Endothelial cell of umbilical vein (primary cell): ENCODE results near the gene PMAIP1.

Source experiments
- CTCF ChIP-seq, 2 donors: IDR thresholded peaks; 1 replicate in 1 of 2; 2 replicates in 1 of 2; pipeline ENCODE4 v1.5.1; 2011; ENCODE audit warnings: low read length in 2 of 2, mild to moderate bottlenecking in 2 of 2, moderate library complexity in 2 of 2, control low read depth in 1 of 2, inconsistent platforms in 1 of 2, low read depth in 1 of 2; ENCODE audit not compliant: insufficient read depth in 1 of 2; ENCODE audit errors: extremely low read depth in 1 of 2
- EZH2 ChIP-seq: IDR thresholded peaks from 2 replicates; pipeline ENCODE4 v1.6.1; 2012; ENCODE audit warnings: borderline replicate concordance, low read depth, mild to moderate bottlenecking, moderate library complexity, low read length, inconsistent platforms; ENCODE audit not compliant: severe bottlenecking
- FOS ChIP-seq: IDR thresholded peaks from 2 replicates; pipeline ENCODE4 v1.6.1; 2011; ENCODE audit warnings: mild to moderate bottlenecking, low read length, moderate library complexity, borderline replicate concordance; ENCODE audit not compliant: insufficient read depth
- JUN ChIP-seq: IDR thresholded peaks from 2 replicates; pipeline ENCODE4 v1.6.1; 2011; ENCODE audit warnings: borderline replicate concordance, low read depth; ENCODE audit not compliant: insufficient read length, insufficient read depth
- POLR2A ChIP-seq: IDR thresholded peaks from 2 replicates; pipeline ENCODE4 v1.6.1; 2012; ENCODE audit warnings: low read depth, mild to moderate bottlenecking, control low read depth, low read length
- POLR2AphosphoS5 ChIP-seq: IDR thresholded peaks from 2 replicates; pipeline ENCODE4 v1.6.1; 2012; ENCODE audit warnings: low read depth, mild to moderate bottlenecking, control low read depth, low read length, moderate library complexity; ENCODE audit not compliant: insufficient read depth

DNA sequence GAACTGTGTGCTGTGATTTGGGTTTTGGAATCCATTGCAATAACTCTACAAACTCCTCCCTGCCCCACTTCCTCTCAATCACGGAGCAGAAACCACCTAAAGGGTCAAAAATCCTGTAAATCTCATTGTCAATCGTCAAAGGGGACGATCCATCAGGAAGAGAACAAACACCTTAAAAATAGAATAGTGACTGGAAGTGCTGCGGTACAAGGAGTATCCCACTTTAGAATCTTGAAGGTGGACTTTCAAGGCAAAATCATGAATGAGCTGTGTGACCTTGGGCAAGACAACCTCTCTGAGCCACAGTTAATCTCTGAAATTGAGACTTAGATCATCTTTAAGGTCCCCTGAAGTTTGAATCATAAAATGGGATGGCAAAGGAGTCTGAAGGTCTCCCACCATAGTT is 5.9 kb downstream of the PMAIP1 start:
- no peak for TF ChIP-seq CTCF (IDR thresholded peaks at IDR 0.05; ENCODE audit: extremely low read depth in 1 of 2, insufficient read depth in 1 of 2, low read depth in 1 of 2, low read length in 2 of 2)
- TF ChIP-seq POLR2A = no peak
- no peak for TF ChIP-seq EZH2
- no peak for TF ChIP-seq POLR2AphosphoS5
- TF ChIP-seq FOS = no peak
- TF ChIP-seq JUN = no peak
